Smooth muscle cell (in vitro differentiated cells): ENCODE data around the gene UAP1. TPM values are rescaled to one million over a fixed set of nuclear protein-coding genes. Genes with fewer than 3 reads are reported as not detected.
"Not testable (repeated sequence)": the region's sequence is repeated elsewhere in the genome, so short reads cannot be mapped to it uniquely, and the experiment has no call there.

Experiments used
- DNase-seq: peaks from one replicate; lab custom pipeline; 2025; ENCODE audit not compliant: unreplicated experiment; lab: John Stamatoyannopoulos, UW
- H2AFZ ChIP-seq: fragments of 200-600 bp; sonication (generic); 2 replicates; pipeline ENCODE4 v1.6.0; 2016; ENCODE audit warnings: antibody characterized with exemption, low read depth, mild to moderate bottlenecking
- H3F3A ChIP-seq: fragments of 200-600 bp; sonication (generic); 2 replicates; pipeline ENCODE4 v1.6.0; 2017; ENCODE audit warnings: antibody characterized with exemption, low read depth
- H3K27ac ChIP-seq: fragments of 200-600 bp; sonication (generic); 2 replicates; pipeline ENCODE4 v1.5.1; 2016; ENCODE audit warnings: low read depth, mild to moderate bottlenecking
- H3K27me3 ChIP-seq: fragments of 200-600 bp; sonication (generic); 2 replicates; pipeline ENCODE4 v1.6.1; 2016; ENCODE audit warnings: low read depth, mild to moderate bottlenecking
- H3K36me3 ChIP-seq: fragments of 200-600 bp; sonication (generic); 2 replicates; pipeline ENCODE4 v1.5.1; 2016; ENCODE audit warnings: low read depth
- H3K4me1 ChIP-seq: fragments of 200-600 bp; sonication (generic); 2 replicates; pipeline ENCODE4 v1.5.1; 2016; ENCODE audit warnings: low read depth
- H3K4me2 ChIP-seq: fragments of 200-600 bp; sonication (generic); 2 replicates; pipeline ENCODE4 v1.6.0; 2016; ENCODE audit warnings: mild to moderate bottlenecking
- H3K4me3 ChIP-seq: fragments of 200-600 bp; sonication (generic); 2 replicates; pipeline ENCODE4 v1.5.1; 2016; ENCODE audit warnings: mild to moderate bottlenecking
- H3K79me2 ChIP-seq: fragments of 200-600 bp; sonication (generic); 2 replicates; pipeline ENCODE4 v1.6.0; 2016; ENCODE audit warnings: low read depth, mild to moderate bottlenecking
- H3K9ac ChIP-seq: fragments of 200-600 bp; sonication (generic); 2 replicates; pipeline ENCODE4 v1.6.0; 2016; ENCODE audit warnings: low read depth
- H3K9me3 ChIP-seq: fragments of 200-600 bp; sonication (generic); replicated peaks from 2 replicates; pipeline ENCODE4 v1.5.1; 2016; ENCODE audit warnings: low read depth
- H4K20me1 ChIP-seq: fragments of 200-600 bp; sonication (generic); 2 replicates; pipeline ENCODE4 v1.6.0; 2016; ENCODE audit warnings: low read depth
- WGBS: methylation state at CpG from one replicate; pipeline ENCODE4 v1.1.7; 2016; ENCODE audit warnings: low lambda C conversion rate; 5-methylcytosine and 5-hydroxymethylcytosine counted together
- polyA plus RNA-seq: library from polyadenylated mRNA; unstranded; fragments of >200 nt; fragmentation: Nextera tagmentation; extraction: Ambion mirVana; gene quantifications from 2 replicates; pipeline ENCODE4 v1.2.1, GENCODE V29; 2016
- total RNA-seq: library from RNA; depleted of rRNA; stranded (reverse); fragments of >200 nt; gene quantifications from 2 replicates; pipeline ENCODE4 v1.2.3, GENCODE V29; 2014
- TF ChIP-seq, protein P1 (sequence below): fragments of 200-600 bp; sonication (generic); IDR thresholded peaks from 2 replicates; pipeline ENCODE4 v1.5.1; 2017; ENCODE audit warnings: borderline replicate concordance, mild to moderate bottlenecking, antibody characterized with exemption; ENCODE audit not compliant: insufficient read depth, poor library complexity, severe bottlenecking

The UAP1 gene
- total and polyA plus RNA-seq, 2 experiments from 2014 or later = 64.2 to 83.8 TPM

DNA sequence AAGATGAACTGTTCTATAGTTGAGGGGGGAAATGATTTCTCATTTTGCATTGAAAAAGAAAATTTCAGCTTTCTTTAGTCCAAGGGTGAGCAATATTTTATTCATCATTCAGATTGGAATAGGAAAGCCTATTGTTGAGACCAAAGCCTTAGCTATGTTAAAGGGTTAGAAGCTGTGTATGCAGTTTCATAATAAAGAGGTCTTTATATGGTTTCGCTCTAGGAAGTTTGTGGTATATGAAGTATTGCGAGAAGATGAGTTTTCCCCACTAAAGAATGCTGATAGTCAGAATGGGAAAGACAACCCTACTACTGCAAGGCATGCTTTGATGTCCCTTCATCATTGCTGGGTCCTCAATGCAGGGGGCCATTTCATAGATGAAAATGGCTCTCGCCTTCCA, 28.6 kb downstream of the UAP1 start:
- Histone ChIP-seq H3K79me2 (no peaks in the 10 kb centered on the region), H3K4me2 (no peak overlapping the region), H3K36me3 (peaks cover 28% of the 10 kb centered on the region), H3F3A (no peaks in the 10 kb centered on the region), H3K9ac (no peak overlapping the region), H3K27ac (no peak overlapping the region), H3K9me3 (no peaks in the 10 kb centered on the region), H3K4me1 (no peaks in the 10 kb centered on the region), H4K20me1 (peaks cover 30% of the 10 kb centered on the region), H3K27me3 (no peaks in the 10 kb centered on the region), H3K4me3 (no peak overlapping the region), H2AFZ (no peak overlapping the region)
- TF ChIP-seq, protein P1, sequence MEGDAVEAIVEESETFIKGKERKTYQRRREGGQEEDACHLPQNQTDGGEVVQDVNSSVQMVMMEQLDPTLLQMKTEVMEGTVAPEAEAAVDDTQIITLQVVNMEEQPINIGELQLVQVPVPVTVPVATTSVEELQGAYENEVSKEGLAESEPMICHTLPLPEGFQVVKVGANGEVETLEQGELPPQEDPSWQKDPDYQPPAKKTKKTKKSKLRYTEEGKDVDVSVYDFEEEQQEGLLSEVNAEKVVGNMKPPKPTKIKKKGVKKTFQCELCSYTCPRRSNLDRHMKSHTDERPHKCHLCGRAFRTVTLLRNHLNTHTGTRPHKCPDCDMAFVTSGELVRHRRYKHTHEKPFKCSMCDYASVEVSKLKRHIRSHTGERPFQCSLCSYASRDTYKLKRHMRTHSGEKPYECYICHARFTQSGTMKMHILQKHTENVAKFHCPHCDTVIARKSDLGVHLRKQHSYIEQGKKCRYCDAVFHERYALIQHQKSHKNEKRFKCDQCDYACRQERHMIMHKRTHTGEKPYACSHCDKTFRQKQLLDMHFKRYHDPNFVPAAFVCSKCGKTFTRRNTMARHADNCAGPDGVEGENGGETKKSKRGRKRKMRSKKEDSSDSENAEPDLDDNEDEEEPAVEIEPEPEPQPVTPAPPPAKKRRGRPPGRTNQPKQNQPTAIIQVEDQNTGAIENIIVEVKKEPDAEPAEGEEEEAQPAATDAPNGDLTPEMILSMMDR = no peak
- DNase-seq = no peak
- WGBS = 100% methylated on average over 3 of the region's 3 CpGs

DNA sequence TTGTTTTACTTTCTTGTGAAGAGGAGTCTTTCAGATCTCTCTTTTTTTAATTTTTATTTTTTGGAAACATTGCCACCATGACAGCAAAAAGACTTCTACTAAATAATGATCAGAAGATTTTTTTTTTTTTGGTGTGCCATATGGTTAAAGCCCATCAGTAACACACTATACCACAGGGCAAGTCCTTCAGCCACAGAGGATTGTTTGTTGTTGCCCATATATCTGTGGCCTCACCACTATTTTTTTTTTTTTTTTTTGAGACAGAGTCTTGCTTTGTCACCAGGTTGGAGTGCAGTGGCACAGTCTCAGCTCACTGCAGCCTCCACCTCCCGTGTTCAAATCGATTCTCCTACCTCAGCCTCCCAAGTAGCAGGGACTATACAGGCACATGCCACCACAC, 29.2 kb downstream of the UAP1 start:
- Histone ChIP-seq H3K36me3 (peaks cover 30% of the 10 kb centered on the region), H3K4me2 (no peak overlapping the region), H3K27me3 (no peaks in the 10 kb centered on the region), H3F3A (no peaks in the 10 kb centered on the region), H3K4me1 (no peaks in the 10 kb centered on the region), H2AFZ (no peak overlapping the region), H4K20me1 (peaks cover 28% of the 10 kb centered on the region), H3K9me3 (no peaks in the 10 kb centered on the region), H3K79me2 (no peaks in the 10 kb centered on the region), H3K9ac (no peak overlapping the region), H3K4me3 (no peak overlapping the region), H3K27ac (no peak overlapping the region)
- WGBS = 100% methylated on average over 2 of the region's 2 CpGs
- no peak for DNase-seq
- TF ChIP-seq, protein P1 = no peak

DNA sequence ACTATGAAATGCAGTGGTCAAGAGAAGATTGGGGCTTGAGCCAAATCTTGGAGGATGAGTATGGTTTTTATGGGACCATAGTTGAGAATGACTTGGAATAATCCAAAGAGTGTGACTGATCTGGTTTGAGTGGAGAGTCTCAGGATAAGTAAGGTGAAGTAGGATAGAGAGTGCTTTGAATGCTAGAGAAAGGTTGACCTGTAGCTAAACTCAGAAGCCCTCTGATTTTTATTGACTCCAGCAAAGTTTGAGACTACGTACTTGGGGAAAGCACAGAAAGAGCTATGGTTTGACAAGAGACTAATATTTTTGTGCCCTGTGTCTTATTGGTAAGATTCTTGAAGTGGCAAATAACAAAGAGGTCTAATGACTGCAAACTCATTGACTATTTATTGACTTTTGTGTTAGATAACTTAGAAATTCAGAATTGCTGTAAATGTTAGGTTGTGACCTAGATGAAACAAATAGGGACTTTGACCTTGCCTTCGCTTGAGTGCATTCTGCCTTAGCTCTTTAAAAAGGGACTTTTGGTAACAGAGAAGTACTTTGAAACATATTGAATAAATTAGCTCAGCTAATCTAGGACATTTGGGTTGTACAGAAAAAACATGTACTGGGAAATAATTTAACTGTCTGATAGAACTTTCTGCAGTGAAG, 35.1 kb downstream of the UAP1 start:
- peaks cover 25% of the 10 kb centered on the region for H3K36me3 ChIP-seq
- TF ChIP-seq, protein P1 = no peak
- H3K79me2 ChIP-seq = no peaks in the 10 kb centered on the region
- no peaks in the 10 kb centered on the region for H3K9me3 ChIP-seq
- no peak overlapping the region for H3K9ac ChIP-seq
- no peak for DNase-seq
- no peak overlapping the region for H3K27ac ChIP-seq
- WGBS = 98% methylated on average over 2 of the region's 2 CpGs
- no peaks in the 10 kb centered on the region for H3K4me1 ChIP-seq
- H4K20me1 ChIP-seq = peaks cover 25% of the 10 kb centered on the region
- no peaks in the 10 kb centered on the region for H3F3A ChIP-seq
- H3K4me3 ChIP-seq = no peak overlapping the region
- no peaks in the 10 kb centered on the region for H3K27me3 ChIP-seq
- no peak overlapping the region for H2AFZ ChIP-seq
- H3K4me2 ChIP-seq = no peak overlapping the region

DNA sequence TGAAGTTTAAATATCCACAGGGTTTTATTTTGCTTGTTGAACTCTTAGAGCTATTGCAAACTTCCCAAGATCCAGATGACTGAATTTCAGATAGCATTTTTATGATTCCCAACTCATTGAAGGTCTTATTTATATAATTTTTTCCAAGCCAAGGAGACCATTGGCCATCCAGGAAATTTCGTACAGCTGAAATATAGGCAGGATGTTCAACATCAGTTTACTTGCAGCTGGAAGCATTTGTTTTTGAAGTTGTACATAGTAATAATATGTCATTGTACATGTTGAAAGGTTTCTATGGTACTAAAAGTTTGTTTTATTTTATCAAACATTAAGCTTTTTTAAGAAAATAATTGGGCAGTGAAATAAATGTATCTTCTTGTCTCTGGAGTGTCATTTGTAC, 37.9 kb downstream of the UAP1 start:
- TF ChIP-seq, protein P1 = no peak
- H3K36me3 ChIP-seq = peaks cover 25% of the 10 kb centered on the region

DNA sequence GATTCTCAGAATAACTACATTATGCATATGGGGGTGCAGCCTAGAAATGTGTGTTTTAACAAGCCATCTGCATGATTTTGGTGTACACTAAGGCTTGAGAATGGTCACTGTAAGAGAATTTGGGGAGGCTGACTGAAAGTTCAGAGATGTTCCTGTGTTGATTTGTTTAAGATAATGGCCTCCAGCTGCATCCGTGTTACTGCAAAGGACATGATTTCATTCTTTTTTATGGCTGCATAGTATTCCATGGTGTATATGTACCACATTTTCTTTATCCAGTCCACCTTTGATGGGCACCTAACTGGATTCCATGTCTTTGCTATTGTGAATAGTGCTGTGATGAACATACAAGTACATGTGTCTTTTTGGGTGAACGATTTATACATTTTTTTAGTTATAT, 41.6 kb downstream of the UAP1 start:
- not testable (repeated sequence) for H3K4me2 ChIP-seq, H3K79me2 ChIP-seq, H3K27me3 ChIP-seq, H3K27ac ChIP-seq, H3F3A ChIP-seq, H3K9me3 ChIP-seq, H3K4me3 ChIP-seq, H4K20me1 ChIP-seq, DNase-seq, H3K9ac ChIP-seq, H3K4me1 ChIP-seq, H2AFZ ChIP-seq
- 93% methylated on average over 2 of the region's 2 CpGs for WGBS
- H3K36me3 ChIP-seq = peaks cover 11% of the 10 kb centered on the region

More for the DNA sequence above, 37.9 kb downstream of the UAP1 start:
- Histone ChIP-seq H3K27ac (no peak overlapping the region), H3K4me1 (no peaks in the 10 kb centered on the region), H3K4me3 (no peak overlapping the region), H2AFZ (no peak overlapping the region), H4K20me1 (peaks cover 25% of the 10 kb centered on the region), H3F3A (no peaks in the 10 kb centered on the region), H3K9ac (no peak overlapping the region), H3K27me3 (no peaks in the 10 kb centered on the region), H3K9me3 (no peaks in the 10 kb centered on the region), H3K4me2 (no peak overlapping the region), H3K79me2 (no peaks in the 10 kb centered on the region)
- 96% methylated on average over 1 of the region's 1 CpG for WGBS
- DNase-seq = no peak
